ENCODE data around the gene GKN2. TPM values are rescaled to one million over a fixed set of nuclear protein-coding genes. Genes with fewer than 3 reads are reported as not detected.

GKN2 gene
- total and polyA plus RNA-seq, 2 of the 13 experiments (the other 11 are each of a cell fraction or from before 2014, with no cell fraction given) = not detected

DNA sequence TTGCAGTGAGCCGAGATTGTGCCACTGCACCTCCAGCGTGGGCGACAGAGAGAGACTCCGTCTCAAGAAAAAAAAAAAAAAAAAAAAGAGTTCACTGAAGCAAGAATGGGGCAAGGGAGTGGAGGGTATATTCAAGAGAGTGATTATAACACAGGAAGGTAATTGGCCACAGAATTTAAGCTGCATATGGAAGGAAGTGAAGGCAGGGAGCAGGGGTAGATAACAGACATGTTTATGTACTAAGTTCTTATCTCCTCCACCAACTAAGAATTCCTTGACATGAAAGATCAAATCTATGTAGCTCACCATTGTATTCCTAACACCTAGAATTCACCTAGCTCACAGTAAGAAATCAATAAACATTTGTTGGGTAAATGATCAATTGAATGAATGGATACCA lies 37.3 kb downstream of the GKN2 start:
- FAIRE-seq (no peak), ATAC-seq (no peak), DNase-seq (ENCODE audit: low spot score) (no peak)
- no peak overlapping the region for H3K27ac ChIP-seq (ENCODE audit: extremely low read length, insufficient read depth, low read length)
- no peaks in the 10 kb centered on the region for H3K36me3 ChIP-seq (replicated peaks in 1 of 2; ENCODE audit: control insufficient read depth in 1 of 2, insufficient read depth in 2 of 2, low read length in 2 of 2)
- intact Hi-C loops (cut with micrococcal nuclease; ENCODE audit: unreplicated experiment) = no loop called here
- H3K9ac ChIP-seq (ENCODE audit: insufficient read depth, low read depth, low read length) = no peak overlapping the region
- ChIA-PET POLR2A (no interaction called here), CTCF (ENCODE audit: low intra/inter-chr PET ratio, low total read pairs) (no interaction called here)
- WGBS (ENCODE audit: low lambda C conversion rate) = 49% methylated on average over 4 of the region's 4 CpGs
- 0 out of 2 replicates have a peak, but pooled peaks cover under 1% of the 10 kb centered on the region for H3K4me1 ChIP-seq (ENCODE audit: insufficient read depth, low read length)
- no peaks in the 10 kb centered on the region for H3K79me2 ChIP-seq (ENCODE audit: insufficient read depth, low read length)
- no peak overlapping the region for H3K4me3 ChIP-seq (replicated peaks in 1 of 3; ENCODE audit: insufficient read depth in 1 of 3, low read depth in 2 of 3, low read length in 3 of 3)
- no peak overlapping the region for H2AFZ ChIP-seq (ENCODE audit: low read length)
- no peak overlapping the region for H3K4me2 ChIP-seq (ENCODE audit: low read depth, low read length)
- in situ Hi-C loops (cut with HindIII; ENCODE audit: extremely low pct_ligation_motif_present, low pct_unique_long_range_greater_than_20kb) = no loop called here
- H3K27me3 ChIP-seq (ENCODE audit: control insufficient read depth in 1 of 2, insufficient read depth in 2 of 2, low read length in 2 of 2) = peaks cover 3 to 6% of the 10 kb centered on the region in 2 experiments; a peak in 1 of 5 replicates
- H3K9me3 ChIP-seq (ENCODE audit: low read length) = no peaks in the 10 kb centered on the region
- H4K20me1 ChIP-seq (ENCODE audit: insufficient read depth, low read length) = no peaks in the 10 kb centered on the region
- no TSS peak for BruUV-seq (replicated peaks)
- TF ChIP-seq MAZ (IDR thresholded peaks at IDR 0.05; ENCODE audit: borderline replicate concordance, low read depth, low read length) (no peak), MAZ (CRISPR knock-in tag; IDR thresholded peaks at IDR 0.05; ENCODE audit: low read depth) (no peak), POLR2G (IDR thresholded peaks at IDR 0.05; ENCODE audit: low read depth, low read length) (no peak), CBX2 (IDR thresholded peaks at IDR 0.05; ENCODE audit: low read depth, low read length) (no peak), CBX2 (CRISPR knock-in tag; IDR thresholded peaks at IDR 0.05; ENCODE audit: low read depth) (no peak), POLR2AphosphoS2 (IDR thresholded peaks at IDR 0.05; ENCODE audit: low read depth, low read length) (no peak), ZSCAN9 (CRISPR knock-in tag; IDR thresholded peaks at IDR 0.05; ENCODE audit: borderline replicate concordance) (no peak), AGO2 (optimal IDR thresholded peaks at IDR 0.05; ENCODE audit: low read depth, low read length) (no peak), SIX1 (CRISPR knock-in tag; IDR thresholded peaks at IDR 0.05; ENCODE audit: borderline replicate concordance) (no peak)
- TF ChIP-seq, protein P1, sequence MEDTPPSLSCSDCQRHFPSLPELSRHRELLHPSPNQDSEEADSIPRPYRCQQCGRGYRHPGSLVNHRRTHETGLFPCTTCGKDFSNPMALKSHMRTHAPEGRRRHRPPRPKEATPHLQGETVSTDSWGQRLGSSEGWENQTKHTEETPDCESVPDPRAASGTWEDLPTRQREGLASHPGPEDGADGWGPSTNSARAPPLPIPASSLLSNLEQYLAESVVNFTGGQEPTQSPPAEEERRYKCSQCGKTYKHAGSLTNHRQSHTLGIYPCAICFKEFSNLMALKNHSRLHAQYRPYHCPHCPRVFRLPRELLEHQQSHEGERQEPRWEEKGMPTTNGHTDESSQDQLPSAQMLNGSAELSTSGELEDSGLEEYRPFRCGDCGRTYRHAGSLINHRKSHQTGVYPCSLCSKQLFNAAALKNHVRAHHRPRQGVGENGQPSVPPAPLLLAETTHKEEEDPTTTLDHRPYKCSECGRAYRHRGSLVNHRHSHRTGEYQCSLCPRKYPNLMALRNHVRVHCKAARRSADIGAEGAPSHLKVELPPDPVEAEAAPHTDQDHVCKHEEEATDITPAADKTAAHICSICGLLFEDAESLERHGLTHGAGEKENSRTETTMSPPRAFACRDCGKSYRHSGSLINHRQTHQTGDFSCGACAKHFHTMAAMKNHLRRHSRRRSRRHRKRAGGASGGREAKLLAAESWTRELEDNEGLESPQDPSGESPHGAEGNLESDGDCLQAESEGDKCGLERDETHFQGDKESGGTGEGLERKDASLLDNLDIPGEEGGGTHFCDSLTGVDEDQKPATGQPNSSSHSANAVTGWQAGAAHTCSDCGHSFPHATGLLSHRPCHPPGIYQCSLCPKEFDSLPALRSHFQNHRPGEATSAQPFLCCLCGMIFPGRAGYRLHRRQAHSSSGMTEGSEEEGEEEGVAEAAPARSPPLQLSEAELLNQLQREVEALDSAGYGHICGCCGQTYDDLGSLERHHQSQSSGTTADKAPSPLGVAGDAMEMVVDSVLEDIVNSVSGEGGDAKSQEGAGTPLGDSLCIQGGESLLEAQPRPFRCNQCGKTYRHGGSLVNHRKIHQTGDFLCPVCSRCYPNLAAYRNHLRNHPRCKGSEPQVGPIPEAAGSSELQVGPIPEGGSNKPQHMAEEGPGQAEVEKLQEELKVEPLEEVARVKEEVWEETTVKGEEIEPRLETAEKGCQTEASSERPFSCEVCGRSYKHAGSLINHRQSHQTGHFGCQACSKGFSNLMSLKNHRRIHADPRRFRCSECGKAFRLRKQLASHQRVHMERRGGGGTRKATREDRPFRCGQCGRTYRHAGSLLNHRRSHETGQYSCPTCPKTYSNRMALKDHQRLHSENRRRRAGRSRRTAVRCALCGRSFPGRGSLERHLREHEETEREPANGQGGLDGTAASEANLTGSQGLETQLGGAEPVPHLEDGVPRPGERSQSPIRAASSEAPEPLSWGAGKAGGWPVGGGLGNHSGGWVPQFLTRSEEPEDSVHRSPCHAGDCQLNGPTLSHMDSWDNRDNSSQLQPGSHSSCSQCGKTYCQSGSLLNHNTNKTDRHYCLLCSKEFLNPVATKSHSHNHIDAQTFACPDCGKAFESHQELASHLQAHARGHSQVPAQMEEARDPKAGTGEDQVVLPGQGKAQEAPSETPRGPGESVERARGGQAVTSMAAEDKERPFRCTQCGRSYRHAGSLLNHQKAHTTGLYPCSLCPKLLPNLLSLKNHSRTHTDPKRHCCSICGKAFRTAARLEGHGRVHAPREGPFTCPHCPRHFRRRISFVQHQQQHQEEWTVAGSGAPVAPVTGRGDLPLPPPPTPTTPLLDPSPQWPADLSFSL (CRISPR knock-in tag; IDR thresholded peaks at IDR 0.05) = no peak
- TF ChIP-seq, protein P2, sequence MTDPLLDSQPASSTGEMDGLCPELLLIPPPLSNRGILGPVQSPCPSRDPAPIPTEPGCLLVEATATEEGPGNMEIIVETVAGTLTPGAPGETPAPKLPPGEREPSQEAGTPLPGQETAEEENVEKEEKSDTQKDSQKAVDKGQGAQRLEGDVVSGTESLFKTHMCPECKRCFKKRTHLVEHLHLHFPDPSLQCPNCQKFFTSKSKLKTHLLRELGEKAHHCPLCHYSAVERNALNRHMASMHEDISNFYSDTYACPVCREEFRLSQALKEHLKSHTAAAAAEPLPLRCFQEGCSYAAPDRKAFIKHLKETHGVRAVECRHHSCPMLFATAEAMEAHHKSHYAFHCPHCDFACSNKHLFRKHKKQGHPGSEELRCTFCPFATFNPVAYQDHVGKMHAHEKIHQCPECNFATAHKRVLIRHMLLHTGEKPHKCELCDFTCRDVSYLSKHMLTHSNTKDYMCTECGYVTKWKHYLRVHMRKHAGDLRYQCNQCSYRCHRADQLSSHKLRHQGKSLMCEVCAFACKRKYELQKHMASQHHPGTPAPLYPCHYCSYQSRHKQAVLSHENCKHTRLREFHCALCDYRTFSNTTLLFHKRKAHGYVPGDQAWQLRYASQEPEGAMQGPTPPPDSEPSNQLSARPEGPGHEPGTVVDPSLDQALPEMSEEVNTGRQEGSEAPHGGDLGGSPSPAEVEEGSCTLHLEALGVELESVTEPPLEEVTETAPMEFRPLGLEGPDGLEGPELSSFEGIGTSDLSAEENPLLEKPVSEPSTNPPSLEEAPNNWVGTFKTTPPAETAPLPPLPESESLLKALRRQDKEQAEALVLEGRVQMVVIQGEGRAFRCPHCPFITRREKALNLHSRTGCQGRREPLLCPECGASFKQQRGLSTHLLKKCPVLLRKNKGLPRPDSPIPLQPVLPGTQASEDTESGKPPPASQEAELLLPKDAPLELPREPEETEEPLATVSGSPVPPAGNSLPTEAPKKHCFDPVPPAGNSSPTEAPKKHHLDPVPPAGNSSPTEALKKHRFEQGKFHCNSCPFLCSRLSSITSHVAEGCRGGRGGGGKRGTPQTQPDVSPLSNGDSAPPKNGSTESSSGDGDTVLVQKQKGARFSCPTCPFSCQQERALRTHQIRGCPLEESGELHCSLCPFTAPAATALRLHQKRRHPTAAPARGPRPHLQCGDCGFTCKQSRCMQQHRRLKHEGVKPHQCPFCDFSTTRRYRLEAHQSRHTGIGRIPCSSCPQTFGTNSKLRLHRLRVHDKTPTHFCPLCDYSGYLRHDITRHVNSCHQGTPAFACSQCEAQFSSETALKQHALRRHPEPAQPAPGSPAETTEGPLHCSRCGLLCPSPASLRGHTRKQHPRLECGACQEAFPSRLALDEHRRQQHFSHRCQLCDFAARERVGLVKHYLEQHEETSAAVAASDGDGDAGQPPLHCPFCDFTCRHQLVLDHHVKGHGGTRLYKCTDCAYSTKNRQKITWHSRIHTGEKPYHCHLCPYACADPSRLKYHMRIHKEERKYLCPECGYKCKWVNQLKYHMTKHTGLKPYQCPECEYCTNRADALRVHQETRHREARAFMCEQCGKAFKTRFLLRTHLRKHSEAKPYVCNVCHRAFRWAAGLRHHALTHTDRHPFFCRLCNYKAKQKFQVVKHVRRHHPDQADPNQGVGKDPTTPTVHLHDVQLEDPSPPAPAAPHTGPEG (CRISPR knock-in tag; IDR thresholded peaks at IDR 0.05) = no peak
- TF ChIP-seq, protein P3, sequence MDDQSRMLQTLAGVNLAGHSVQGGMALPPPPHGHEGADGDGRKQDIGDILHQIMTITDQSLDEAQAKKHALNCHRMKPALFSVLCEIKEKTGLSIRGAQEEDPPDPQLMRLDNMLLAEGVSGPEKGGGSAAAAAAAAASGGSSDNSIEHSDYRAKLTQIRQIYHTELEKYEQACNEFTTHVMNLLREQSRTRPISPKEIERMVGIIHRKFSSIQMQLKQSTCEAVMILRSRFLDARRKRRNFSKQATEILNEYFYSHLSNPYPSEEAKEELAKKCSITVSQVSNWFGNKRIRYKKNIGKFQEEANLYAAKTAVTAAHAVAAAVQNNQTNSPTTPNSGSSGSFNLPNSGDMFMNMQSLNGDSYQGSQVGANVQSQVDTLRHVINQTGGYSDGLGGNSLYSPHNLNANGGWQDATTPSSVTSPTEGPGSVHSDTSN (CRISPR knock-in tag; IDR thresholded peaks at IDR 0.05; ENCODE audit: borderline replicate concordance) = no peak
